NCI-H2196 (cell line): Measurements from ENCODE around the gene ZNF619.

Experiments used
- DNase-seq: peaks from one replicate; lab custom pipeline; 2025; ENCODE audit not compliant: unreplicated experiment; lab: John Stamatoyannopoulos, UW

Gene ZNF619

DNA sequence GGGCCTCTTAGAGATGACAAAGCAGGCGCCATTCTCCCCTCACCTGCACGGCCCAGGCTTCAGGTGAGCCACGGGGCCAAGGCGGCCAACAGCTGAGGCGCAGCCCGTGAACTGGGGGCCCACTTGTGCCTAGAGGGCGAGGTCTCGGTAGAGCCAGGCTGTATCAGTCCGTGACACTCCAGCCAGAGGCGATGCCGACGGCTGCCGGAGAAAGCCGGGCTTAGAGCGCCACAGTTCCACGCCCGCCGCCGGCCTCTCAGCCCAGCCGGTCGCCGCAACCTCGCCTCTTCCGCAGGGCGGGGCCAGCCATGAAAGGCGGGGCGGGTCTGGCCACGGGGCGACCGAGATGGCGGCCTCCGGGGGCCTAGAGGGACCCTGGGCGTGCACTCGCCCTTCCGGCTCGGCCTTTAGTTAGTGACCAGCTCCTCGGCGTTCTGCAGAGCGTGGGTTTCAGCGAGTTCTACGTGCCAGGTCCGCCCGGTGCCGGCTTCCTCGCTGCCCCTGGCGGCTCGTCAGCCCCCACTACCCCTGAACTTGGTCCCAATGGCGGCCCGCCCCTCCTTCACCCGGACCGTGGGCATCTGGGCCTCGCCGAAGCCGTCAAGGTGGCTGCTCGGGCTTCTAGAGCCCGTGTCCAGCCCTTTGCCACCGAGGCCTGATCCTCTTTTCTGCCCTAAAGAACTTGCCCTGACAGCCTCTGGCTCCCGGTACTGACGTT, 47.8 kb downstream of the ZNF619 start, which contains the start of gene ZNF621:
Gene ZNF621, plus strand, starts transcription at position 393 of the 718 bp plus-strand sequence. CDS start 881 bp downstream, outside the sequence.
- DNase-seq, result peak; percentile 74

DNA sequence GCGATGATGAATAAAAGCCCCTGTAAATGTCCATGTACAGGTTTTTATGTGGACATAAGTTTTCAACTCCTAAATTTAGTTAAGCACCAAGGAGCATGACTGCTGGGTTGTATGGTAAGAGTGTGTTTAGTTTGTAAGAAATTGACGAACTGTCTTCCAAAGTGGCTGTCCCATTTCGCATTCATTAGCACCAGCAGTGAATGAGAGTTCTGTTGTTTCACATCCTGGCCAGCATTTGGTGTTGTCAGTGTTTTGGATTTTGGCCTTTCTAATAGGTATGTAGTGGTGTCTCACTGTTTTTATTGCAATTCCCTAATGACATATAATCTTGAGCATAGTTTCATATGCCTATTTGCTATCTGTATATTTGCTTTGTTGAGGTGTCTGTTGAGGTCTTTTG, 51.5 kb downstream of the ZNF619 start:
- DNase-seq, result no peak

DNA sequence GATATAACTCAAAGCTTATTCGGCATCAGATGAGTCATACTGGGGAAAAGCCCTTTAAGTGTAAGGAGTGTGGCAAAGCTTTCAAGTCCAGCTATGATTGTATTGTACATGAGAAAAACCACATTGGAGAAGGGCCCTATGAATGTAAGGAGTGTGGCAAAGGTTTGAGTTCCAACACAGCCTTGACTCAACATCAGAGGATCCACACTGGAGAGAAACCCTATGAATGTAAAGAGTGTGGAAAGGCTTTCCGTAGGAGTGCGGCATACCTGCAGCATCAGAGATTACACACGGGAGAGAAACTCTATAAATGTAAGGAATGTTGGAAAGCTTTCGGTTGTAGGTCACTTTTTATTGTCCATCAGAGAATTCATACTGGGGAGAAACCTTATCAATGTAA, 55.3 kb downstream of the ZNF619 start:
- no peak for DNase-seq

DNA sequence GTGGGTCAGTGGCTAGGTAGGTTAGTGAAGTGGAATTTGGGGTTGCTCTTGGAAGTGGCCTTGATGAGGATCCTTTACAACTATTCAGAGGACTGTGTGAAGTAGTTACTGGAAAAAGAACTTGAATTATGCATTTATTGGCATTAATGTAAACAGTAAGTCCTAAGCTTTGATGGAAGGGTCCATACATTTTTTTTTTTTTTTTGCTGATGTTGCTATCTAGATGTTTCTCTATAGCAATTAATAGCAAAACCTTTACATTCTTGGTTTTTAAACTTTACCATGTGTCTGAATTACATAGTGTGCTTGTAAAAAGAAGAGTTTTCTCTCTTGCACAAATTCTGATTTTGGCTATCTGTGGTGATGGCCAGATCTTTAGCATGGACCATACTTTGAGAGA, 57.4 kb downstream of the ZNF619 start:
- no peak for DNase-seq
